HG03575 (cell line): ENCODE measurements around the gene CFAP90.
A peak's percentile ranks its signal among the peaks of the same experiment; 100 is the strongest.

Experiments
- ATAC-seq: cut with Tn5 transposase; IDR thresholded peaks from one replicate; pipeline ENCODE4 v1.9.1; 2021; ENCODE audit not compliant: unreplicated experiment, insufficient number of reproducible peaks, low FRiP score; ENCODE audit errors: extremely low read depth

CFAP90 gene

GRCh38 chr5:7794311-7794710 lies 56.6 kb downstream of the CFAP90 start:
- ATAC-seq, result peak; percentile 98

DNA sequence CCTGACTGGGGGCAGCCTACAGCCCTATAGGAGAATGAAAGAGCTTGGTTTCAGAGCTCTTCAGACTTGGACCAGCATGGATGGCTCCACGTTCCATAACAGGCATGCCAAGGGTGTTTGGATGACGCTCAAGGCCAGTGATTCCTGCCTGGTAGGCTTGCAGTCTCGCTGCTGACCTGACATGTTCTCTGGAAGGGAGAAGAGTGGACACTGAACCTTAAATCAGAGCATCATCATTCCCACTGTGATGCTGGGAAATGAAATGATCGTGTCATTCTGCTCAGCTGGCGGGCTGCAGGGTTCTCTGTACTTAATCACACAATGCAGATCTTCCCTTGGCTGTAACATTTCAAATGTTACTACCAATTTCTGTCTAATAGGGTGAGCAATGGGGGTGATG lies 57.0 kb downstream of the CFAP90 start:
- no peak for ATAC-seq

- no peak for ATAC-seq
These were observed 61.4 kb downstream of the CFAP90 start for GRCh38 chr5:7789567-7789966.

GRCh38 chr5:7787770-7788169 lies 63.2 kb downstream of the CFAP90 start:
- no peak for ATAC-seq

GRCh38 chr5:7784683-7785380 lies 66.1 kb downstream of the CFAP90 start:
- no peak for ATAC-seq

- ATAC-seq, result no peak
These were observed 69.0 kb downstream of the CFAP90 start for GRCh38 chr5:7781899-7782298.
